HepG2 (cell line): ENCODE results near the gene TSSK3.

Experiments used
- DMAP1 ChIP-seq: IDR thresholded peaks from 2 replicates; pipeline ENCODE4 v1.6.1; 2016
- ESRRA ChIP-seq: sonication (generic); formaldehyde crosslinking; IDR thresholded peaks from 2 replicates; pipeline ENCODE4 v1.5.1; 2020; ENCODE audit warnings: mild to moderate bottlenecking, low read depth, missing genetic modification reagents
- ETV6 ChIP-seq: sonication (generic); formaldehyde crosslinking; conservative IDR thresholded peaks from 2 replicates; pipeline ENCODE4 v1.4.0; 2020; ENCODE audit warnings: missing genetic modification reagents
- MIER2 ChIP-seq: IDR thresholded peaks from 2 replicates; pipeline ENCODE4 v1.6.1; 2016; ENCODE audit warnings: missing biosample characterization, missing genetic modification reagents
- NFRKB ChIP-seq: fragments of 450-650 bp; IDR thresholded peaks from 2 replicates; pipeline ENCODE4 v1.6.1; 2017
- SIN3A ChIP-seq: IDR thresholded peaks from 2 replicates; pipeline ENCODE4 v1.6.1; 2011; ENCODE audit warnings: low read depth, mild to moderate bottlenecking, control low read depth, low read length, borderline replicate concordance
- SSRP1 ChIP-seq: IDR thresholded peaks from 2 replicates; pipeline ENCODE4 v1.6.1; 2016; ENCODE audit warnings: control low read depth
- ZNF281 ChIP-seq: sonication (generic); formaldehyde crosslinking; IDR thresholded peaks from 2 replicates; pipeline ENCODE4 v1.4.0; 2020; ENCODE audit warnings: missing genetic modification reagents, borderline replicate concordance
- ZNF558 ChIP-seq: sonication (generic); formaldehyde crosslinking; IDR thresholded peaks from 2 replicates; pipeline ENCODE4 v1.9.0; 2022; ENCODE audit warnings: mild to moderate bottlenecking, missing genetic modification reagents, borderline replicate concordance
- TF ChIP-seq, protein P1 (sequence below): sonication (generic); formaldehyde crosslinking; IDR thresholded peaks from 2 replicates; pipeline ENCODE4 v1.5.0; 2020; ENCODE audit warnings: mild to moderate bottlenecking, missing genetic modification reagents, moderate library complexity
- TF ChIP-seq, protein P2 (sequence below): sonication (generic); formaldehyde crosslinking; IDR thresholded peaks from 2 replicates; pipeline ENCODE4 v1.4.0; 2020; ENCODE audit warnings: missing genetic modification reagents; ENCODE audit errors: not compliant biosample characterization
- TF ChIP-seq, protein P3 (sequence below): sonication (generic); formaldehyde crosslinking; IDR thresholded peaks from 2 replicates; pipeline ENCODE4 v1.4.0; 2020; ENCODE audit warnings: missing genetic modification reagents
- TF ChIP-seq, protein P4 (sequence below): sonication (generic); formaldehyde crosslinking; IDR thresholded peaks from 2 replicates; pipeline ENCODE4 v1.5.0; 2020; ENCODE audit warnings: missing genetic modification reagents

GRCh38 chr1:32413507-32414185 lies 51.3 kb downstream of the TSSK3 start:
- TF ChIP-seq SSRP1 (CRISPR knock-in tag): no peak
- TF ChIP-seq DMAP1: peak; percentile 54
- TF ChIP-seq ETV6 (CRISPR knock-in tag): no peak
- TF ChIP-seq, protein P1, sequence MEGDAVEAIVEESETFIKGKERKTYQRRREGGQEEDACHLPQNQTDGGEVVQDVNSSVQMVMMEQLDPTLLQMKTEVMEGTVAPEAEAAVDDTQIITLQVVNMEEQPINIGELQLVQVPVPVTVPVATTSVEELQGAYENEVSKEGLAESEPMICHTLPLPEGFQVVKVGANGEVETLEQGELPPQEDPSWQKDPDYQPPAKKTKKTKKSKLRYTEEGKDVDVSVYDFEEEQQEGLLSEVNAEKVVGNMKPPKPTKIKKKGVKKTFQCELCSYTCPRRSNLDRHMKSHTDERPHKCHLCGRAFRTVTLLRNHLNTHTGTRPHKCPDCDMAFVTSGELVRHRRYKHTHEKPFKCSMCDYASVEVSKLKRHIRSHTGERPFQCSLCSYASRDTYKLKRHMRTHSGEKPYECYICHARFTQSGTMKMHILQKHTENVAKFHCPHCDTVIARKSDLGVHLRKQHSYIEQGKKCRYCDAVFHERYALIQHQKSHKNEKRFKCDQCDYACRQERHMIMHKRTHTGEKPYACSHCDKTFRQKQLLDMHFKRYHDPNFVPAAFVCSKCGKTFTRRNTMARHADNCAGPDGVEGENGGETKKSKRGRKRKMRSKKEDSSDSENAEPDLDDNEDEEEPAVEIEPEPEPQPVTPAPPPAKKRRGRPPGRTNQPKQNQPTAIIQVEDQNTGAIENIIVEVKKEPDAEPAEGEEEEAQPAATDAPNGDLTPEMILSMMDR (CRISPR knock-in tag): peak; percentile 96
- TF ChIP-seq NFRKB: no peak
- no peak for TF ChIP-seq ZNF281 (CRISPR knock-in tag)
- TF ChIP-seq, protein P2, sequence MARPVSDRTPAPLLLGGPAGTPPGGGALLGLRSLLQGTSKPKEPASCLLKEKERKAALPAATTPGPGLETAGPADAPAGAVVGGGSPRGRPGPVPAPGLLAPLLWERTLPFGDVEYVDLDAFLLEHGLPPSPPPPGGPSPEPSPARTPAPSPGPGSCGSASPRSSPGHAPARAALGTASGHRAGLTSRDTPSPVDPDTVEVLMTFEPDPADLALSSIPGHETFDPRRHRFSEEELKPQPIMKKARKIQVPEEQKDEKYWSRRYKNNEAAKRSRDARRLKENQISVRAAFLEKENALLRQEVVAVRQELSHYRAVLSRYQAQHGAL (CRISPR knock-in tag): no peak
- TF ChIP-seq ZNF558: no peak
- peak; percentile 100 for TF ChIP-seq ESRRA (CRISPR knock-in tag)
- TF ChIP-seq, protein P3, sequence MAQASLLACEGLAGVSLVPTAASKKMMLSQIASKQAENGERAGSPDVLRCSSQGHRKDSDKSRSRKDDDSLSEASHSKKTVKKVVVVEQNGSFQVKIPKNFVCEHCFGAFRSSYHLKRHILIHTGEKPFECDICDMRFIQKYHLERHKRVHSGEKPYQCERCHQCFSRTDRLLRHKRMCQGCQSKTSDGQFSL (CRISPR knock-in tag): no peak
- TF ChIP-seq, protein P4, sequence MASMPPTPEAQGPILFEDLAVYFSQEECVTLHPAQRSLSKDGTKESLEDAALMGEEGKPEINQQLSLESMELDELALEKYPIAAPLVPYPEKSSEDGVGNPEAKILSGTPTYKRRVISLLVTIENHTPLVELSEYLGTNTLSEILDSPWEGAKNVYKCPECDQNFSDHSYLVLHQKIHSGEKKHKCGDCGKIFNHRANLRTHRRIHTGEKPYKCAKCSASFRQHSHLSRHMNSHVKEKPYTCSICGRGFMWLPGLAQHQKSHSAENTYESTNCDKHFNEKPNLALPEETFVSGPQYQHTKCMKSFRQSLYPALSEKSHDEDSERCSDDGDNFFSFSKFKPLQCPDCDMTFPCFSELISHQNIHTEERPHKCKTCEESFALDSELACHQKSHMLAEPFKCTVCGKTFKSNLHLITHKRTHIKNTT (CRISPR knock-in tag): no peak
- TF ChIP-seq MIER2: peak; percentile 77; the same call in 1 of the 2 replicates
- no peak for TF ChIP-seq SIN3A
